ENCODE measurements around the gene THAP3.

GRCh38 chr1:6653436-6654290, 29.0 kb downstream of the THAP3 start:
- TF ChIP-seq CTCF (conservative IDR thresholded peaks at IDR 0.05; ENCODE audit: low read depth in 2 of 2) (no peak), EZH2 (IDR thresholded peaks at IDR 0.05; ENCODE audit: low read depth, unreplicated experiment) (no peak), ZNF462 (CRISPR knock-in tag; IDR thresholded peaks at IDR 0.05) (no peak)

Data from GM23338 (cell line).